ENCODE measurements around the gene SLC25A46.

Gene SLC25A46

DNA sequence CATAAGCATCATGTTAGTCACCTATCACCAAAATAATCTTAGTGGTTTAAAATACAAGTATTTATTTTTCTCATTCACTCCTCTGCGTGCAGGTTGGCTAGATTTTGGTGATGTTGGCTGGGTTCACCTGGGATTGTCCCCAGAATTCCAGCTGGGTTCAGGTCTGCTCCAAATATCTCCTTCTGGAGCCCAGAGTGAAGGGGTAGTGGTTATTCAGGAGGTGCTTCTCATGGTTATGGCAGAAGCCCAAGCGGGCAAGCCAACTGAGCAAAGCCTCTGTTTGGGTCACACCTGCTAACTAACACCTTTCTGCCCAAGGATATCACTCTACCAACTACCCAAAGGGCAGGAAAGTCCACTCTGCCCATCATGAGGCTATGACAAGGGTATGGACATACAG lies 4.7 kb upstream of the SLC25A46 start:
- no peak overlapping the region for H3K4me3 ChIP-seq (ENCODE audit: control insufficient read depth, low read depth, low read length)
- DNase-seq (ENCODE audit: low read depth) = no peak
- TF ChIP-seq, protein P1, sequence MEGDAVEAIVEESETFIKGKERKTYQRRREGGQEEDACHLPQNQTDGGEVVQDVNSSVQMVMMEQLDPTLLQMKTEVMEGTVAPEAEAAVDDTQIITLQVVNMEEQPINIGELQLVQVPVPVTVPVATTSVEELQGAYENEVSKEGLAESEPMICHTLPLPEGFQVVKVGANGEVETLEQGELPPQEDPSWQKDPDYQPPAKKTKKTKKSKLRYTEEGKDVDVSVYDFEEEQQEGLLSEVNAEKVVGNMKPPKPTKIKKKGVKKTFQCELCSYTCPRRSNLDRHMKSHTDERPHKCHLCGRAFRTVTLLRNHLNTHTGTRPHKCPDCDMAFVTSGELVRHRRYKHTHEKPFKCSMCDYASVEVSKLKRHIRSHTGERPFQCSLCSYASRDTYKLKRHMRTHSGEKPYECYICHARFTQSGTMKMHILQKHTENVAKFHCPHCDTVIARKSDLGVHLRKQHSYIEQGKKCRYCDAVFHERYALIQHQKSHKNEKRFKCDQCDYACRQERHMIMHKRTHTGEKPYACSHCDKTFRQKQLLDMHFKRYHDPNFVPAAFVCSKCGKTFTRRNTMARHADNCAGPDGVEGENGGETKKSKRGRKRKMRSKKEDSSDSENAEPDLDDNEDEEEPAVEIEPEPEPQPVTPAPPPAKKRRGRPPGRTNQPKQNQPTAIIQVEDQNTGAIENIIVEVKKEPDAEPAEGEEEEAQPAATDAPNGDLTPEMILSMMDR (IDR thresholded peaks at IDR 0.05; ENCODE audit: control insufficient read depth, insufficient read depth, low read depth, low read length, missing control alignments) = no peak

DNA sequence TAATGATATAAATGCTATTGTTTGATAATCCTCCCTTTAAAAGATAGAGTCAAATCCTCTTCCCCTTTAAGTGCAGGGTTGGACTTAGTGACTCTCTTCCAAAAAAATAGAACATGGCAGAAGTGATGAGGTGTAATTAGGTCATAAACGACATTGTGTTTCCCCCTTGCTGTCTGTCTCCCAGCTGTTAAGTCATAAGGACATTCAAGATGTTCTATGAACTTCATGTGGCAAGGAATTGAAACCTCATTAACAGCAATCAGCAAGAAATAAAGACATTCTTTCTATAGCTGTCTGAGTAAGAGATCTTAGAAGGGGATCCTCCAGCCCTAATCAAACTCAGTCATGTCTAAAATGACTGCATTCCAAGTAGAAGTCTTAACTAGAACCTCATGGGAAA lies 3.3 kb upstream of the SLC25A46 start:
- no peak overlapping the region for H3K4me3 ChIP-seq (ENCODE audit: control insufficient read depth, low read depth, low read length)
- TF ChIP-seq, protein P1 (IDR thresholded peaks at IDR 0.05; ENCODE audit: control insufficient read depth, insufficient read depth, low read depth, low read length, missing control alignments) = no peak
- no peak for DNase-seq (ENCODE audit: low read depth)

DNA sequence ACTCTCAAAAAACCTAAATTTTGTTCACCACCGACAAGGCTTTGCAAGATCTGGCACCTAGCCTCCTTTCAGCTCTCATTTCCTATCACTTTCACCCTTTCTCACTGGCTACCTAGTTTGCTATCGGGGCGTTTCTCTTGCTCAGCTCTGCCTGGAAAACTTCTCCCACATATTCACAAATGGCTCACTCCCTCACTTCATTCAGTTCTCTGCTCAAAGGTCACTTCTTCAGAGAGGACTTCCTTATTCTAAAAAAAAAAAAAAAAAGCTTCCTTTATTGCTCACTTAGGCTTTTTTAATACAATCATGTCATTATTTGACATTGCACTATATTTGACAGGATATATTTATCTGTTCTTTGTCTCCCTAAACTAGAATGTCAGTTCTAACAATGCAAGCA lies 2.1 kb upstream of the SLC25A46 start:
- DNase-seq (ENCODE audit: low read depth) = no peak
- TF ChIP-seq, protein P1 (IDR thresholded peaks at IDR 0.05; ENCODE audit: control insufficient read depth, insufficient read depth, low read depth, low read length, missing control alignments) = no peak
- no peak overlapping the region for H3K4me3 ChIP-seq (ENCODE audit: control insufficient read depth, low read depth, low read length)

DNA sequence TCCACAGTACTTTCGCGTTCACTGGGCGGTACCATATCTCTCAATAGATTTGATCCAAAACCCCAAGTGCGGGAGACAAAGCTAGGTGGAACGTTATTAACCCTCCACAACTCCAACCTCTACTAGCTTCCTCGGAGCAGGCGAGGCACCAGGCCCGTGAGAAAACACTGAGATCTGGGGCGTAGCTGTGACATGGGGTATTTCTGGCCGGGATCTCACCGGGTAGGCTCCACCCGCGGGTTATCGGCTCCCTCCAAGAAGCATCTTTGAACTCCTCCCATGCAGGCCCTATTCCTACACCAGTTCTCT lies 350 bp upstream of the SLC25A46 start:
- TF ChIP-seq, protein P1 (IDR thresholded peaks at IDR 0.05; ENCODE audit: control insufficient read depth, insufficient read depth, low read depth, low read length, missing control alignments) = no peak
- no peak for DNase-seq (ENCODE audit: low read depth)
- H3K4me3 ChIP-seq (ENCODE audit: control insufficient read depth, low read depth, low read length) = peak overlapping the region; percentile 96

DNA sequence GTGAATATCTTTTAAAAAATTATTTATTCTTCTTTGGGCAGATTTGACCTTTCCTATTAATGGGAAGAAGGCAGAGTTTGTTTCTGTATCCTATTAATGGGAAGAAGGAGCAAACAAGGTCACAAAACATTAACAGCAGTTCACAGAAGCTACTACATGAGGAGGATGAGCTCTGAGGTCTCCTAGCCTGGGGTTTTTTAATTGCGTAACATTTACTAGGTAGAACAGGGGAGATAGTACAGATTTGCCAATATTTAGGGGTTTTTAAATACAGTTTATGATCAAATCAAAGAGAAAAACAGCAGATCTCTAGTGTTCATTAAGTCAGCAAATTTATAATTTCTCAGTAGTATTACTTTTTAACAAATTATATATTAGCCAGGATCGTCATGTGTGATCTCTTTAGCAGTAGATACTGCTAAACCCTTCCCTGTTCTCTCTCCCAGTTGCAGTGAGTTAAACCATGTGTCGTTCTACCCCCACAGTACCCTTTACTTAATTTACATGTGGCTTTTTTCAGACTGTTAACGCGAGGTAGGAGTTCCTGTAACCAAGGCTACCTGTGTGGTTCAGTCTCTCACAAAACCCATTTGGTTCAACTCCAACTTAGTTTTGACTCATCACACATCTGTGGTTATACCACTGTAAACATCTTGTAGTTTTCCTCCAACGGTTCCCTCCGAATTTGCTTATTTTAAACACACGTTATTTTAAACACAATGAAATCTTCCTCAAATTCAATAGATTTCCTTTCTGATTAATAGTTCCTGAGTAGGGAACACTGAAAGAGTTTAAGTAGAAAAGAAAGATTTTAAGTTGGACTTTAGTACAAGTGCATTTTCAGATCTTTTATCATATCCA lies 13.3 kb downstream of the SLC25A46 start:
- TF ChIP-seq, protein P1 (IDR thresholded peaks at IDR 0.05; ENCODE audit: control insufficient read depth, insufficient read depth, low read depth, low read length, missing control alignments) = no peak
- DNase-seq (ENCODE audit: low read depth) = no peak

DNA sequence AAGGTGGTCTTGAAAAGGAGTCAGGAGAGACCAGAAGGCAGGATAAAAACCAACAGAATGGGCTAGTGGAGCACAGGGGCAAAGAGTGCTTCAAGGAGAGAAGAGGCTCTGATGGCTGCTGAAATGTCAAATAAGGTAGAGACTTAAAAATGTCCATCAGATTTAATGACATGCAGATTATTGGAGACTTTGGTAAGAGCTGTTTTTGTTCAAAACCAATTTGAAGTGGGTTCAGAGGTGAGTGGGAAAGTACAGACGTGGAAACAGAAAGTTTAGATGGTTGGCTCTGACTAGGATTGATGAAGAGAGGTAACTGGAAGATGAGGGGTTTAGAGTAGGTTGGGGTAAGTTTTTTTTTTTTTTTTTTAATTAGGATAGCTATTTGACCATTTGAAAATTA lies 14.1 kb downstream of the SLC25A46 start:
- DNase-seq (ENCODE audit: low read depth) = no peak
- no peak overlapping the region for H3K4me3 ChIP-seq (ENCODE audit: control insufficient read depth, low read depth, low read length)

More for the DNA sequence above, 13.3 kb downstream of the SLC25A46 start:
- H3K4me3 ChIP-seq (ENCODE audit: control insufficient read depth, low read depth, low read length) = no peak overlapping the region

More for the DNA sequence above, 14.1 kb downstream of the SLC25A46 start:
- TF ChIP-seq, protein P1 (IDR thresholded peaks at IDR 0.05; ENCODE audit: control insufficient read depth, insufficient read depth, low read depth, low read length, missing control alignments) = no peak
